ENCODE measurements around the gene ZNF232. TPM values are rescaled to one million over a fixed set of nuclear protein-coding genes. Genes with fewer than 3 reads are reported as not detected.

The ZNF232 gene
- total and polyA plus RNA-seq, 2 of the 13 experiments (the other 11 are each of a cell fraction or from before 2014, with no cell fraction given), result 7.8 to 28.7 TPM

GRCh38 chr17:5139458-5139732, 27.7 kb upstream of the ZNF232 start:
- in situ Hi-C loops (cut with HindIII; ENCODE audit: extremely low pct_ligation_motif_present, low pct_unique_long_range_greater_than_20kb), result no loop called here
- BruUV-seq (replicated peaks), result no TSS peak

More at GRCh38 chr17:5139458-5139732, 27.7 kb upstream of the ZNF232 start:
- no peak overlapping the region for H3K9ac ChIP-seq (ENCODE audit: insufficient read depth, low read depth, low read length)
- H3K27me3 ChIP-seq (ENCODE audit: control insufficient read depth in 1 of 2, insufficient read depth in 2 of 2, low read length in 2 of 2), result peaks cover 0 to 6% of the 10 kb centered on the region in 2 experiments; a peak in 2 of 5 replicates
- WGBS (ENCODE audit: low lambda C conversion rate), result 36% methylated on average over 5 of the region's 5 CpGs
- H2AFZ ChIP-seq (ENCODE audit: low read length), result no peak overlapping the region
- H4K20me1 ChIP-seq (ENCODE audit: insufficient read depth, low read length), result no peaks in the 10 kb centered on the region
- no peaks in the 10 kb centered on the region for H3K9me3 ChIP-seq (ENCODE audit: low read length)
- intact Hi-C loops (cut with micrococcal nuclease; ENCODE audit: unreplicated experiment), result no loop called here
- no peak overlapping the region for H3K27ac ChIP-seq (ENCODE audit: extremely low read length, insufficient read depth, low read length)
- CTCF ChIA-PET (ENCODE audit: low intra/inter-chr PET ratio, low total read pairs), result no interaction called here
- H3K4me3 ChIP-seq (replicated peaks in 1 of 3; ENCODE audit: insufficient read depth in 1 of 3, low read depth in 2 of 3, low read length in 3 of 3), result no peak overlapping the region
- FAIRE-seq (no peak), DNase-seq (ENCODE audit: low spot score) (no peak), ATAC-seq (no peak)
- POLR2A ChIA-PET, result no interaction called here
- peaks cover 20% of the 10 kb centered on the region for H3K4me1 ChIP-seq (ENCODE audit: insufficient read depth, low read length)
- TF ChIP-seq ZSCAN31 (CRISPR knock-in tag; IDR thresholded peaks at IDR 0.05; ENCODE audit: low read depth) (no peak), NFYB (CRISPR knock-in tag; IDR thresholded peaks at IDR 0.05) (no peak), RBM22 (optimal IDR thresholded peaks at IDR 0.05; ENCODE audit: low read length) (no peak), RELA (CRISPR knock-in tag; IDR thresholded peaks at IDR 0.05) (no peak), GMEB2 (CRISPR knock-in tag; IDR thresholded peaks at IDR 0.05; ENCODE audit: low read depth) (no peak), SALL2 (CRISPR knock-in tag; IDR thresholded peaks at IDR 0.05) (no peak), NFYC (CRISPR knock-in tag; IDR thresholded peaks at IDR 0.05) (no peak), GPN1 (CRISPR knock-in tag; IDR thresholded peaks at IDR 0.05; ENCODE audit: borderline replicate concordance) (no peak), ZNF589 (CRISPR knock-in tag; conservative IDR thresholded peaks at IDR 0.05) (no peak), SOX13 (IDR thresholded peaks at IDR 0.05) (no peak), SOX13 (CRISPR knock-in tag; conservative IDR thresholded peaks at IDR 0.05 in 1 of 2, IDR thresholded peaks at IDR 0.05 in 1 of 2) (no peak), ZNF879 (CRISPR knock-in tag; IDR thresholded peaks at IDR 0.05) (no peak), ATF5 (CRISPR knock-in tag; IDR thresholded peaks at IDR 0.05; ENCODE audit: low read depth) (no peak), ZBTB42 (CRISPR knock-in tag; IDR thresholded peaks at IDR 0.05) (no peak), SIN3B (IDR thresholded peaks at IDR 0.05; ENCODE audit: low read length) (no peak), ZSCAN20 (CRISPR knock-in tag; IDR thresholded peaks at IDR 0.05; ENCODE audit: borderline replicate concordance) (no peak), ATRX (CRISPR knock-in tag; IDR thresholded peaks at IDR 0.05; ENCODE audit: borderline replicate concordance) (no peak), CREB3 (CRISPR knock-in tag; IDR thresholded peaks at IDR 0.05) (no peak), MED13 (CRISPR knock-in tag; IDR thresholded peaks at IDR 0.05) (no peak), RNF219 (CRISPR knock-in tag; IDR thresholded peaks at IDR 0.05) (no peak)
- no peaks in the 10 kb centered on the region for H3K36me3 ChIP-seq (replicated peaks in 1 of 2; ENCODE audit: control insufficient read depth in 1 of 2, insufficient read depth in 2 of 2, low read length in 2 of 2)
- H3K4me2 ChIP-seq (ENCODE audit: low read depth, low read length), result no peak overlapping the region
- no peaks in the 10 kb centered on the region for H3K79me2 ChIP-seq (ENCODE audit: insufficient read depth, low read length)
